WTC11 (cell line): ENCODE measurements around the gene STPG3. TPM values are rescaled to one million over a fixed set of nuclear protein-coding genes. Genes with fewer than 3 reads are reported as not detected.

Experiments used
- ATF3 ChIP-seq: sonication (generic); formaldehyde crosslinking; conservative IDR thresholded peaks from 2 replicates; pipeline ENCODE4 v1.8.1; 2022; ENCODE audit warnings: mild to moderate bottlenecking, missing genetic modification reagents
- CREB1 ChIP-seq: sonication (generic); formaldehyde crosslinking; IDR thresholded peaks from 2 replicates; pipeline ENCODE4 v1.8.0; 2023; ENCODE audit warnings: mild to moderate bottlenecking, missing genetic modification reagents
- E2F4 ChIP-seq: sonication (generic); formaldehyde crosslinking; IDR thresholded peaks from 2 replicates; pipeline ENCODE4 v1.8.1; 2022; ENCODE audit warnings: low read depth, mild to moderate bottlenecking, moderate library complexity, missing genetic modification reagents, borderline replicate concordance
- ELF4 ChIP-seq: sonication (generic); formaldehyde crosslinking; IDR thresholded peaks from 2 replicates; pipeline ENCODE4 v1.8.1; 2022; ENCODE audit warnings: low read depth, mild to moderate bottlenecking, moderate library complexity, missing genetic modification reagents
- ETV6 ChIP-seq: sonication (generic); formaldehyde crosslinking; IDR thresholded peaks from 2 replicates; pipeline ENCODE4 v1.8.1; 2022; ENCODE audit warnings: mild to moderate bottlenecking, missing genetic modification reagents
- FOXJ3 ChIP-seq: sonication (generic); formaldehyde crosslinking; IDR thresholded peaks from 2 replicates; pipeline ENCODE4 v1.9.0; 2021; ENCODE audit warnings: missing genetic modification reagents, mild to moderate bottlenecking, borderline replicate concordance
- FOXP1 ChIP-seq: sonication (generic); formaldehyde crosslinking; IDR thresholded peaks from 2 replicates; pipeline ENCODE4 v1.8.0; 2022; ENCODE audit warnings: missing genetic modification reagents, mild to moderate bottlenecking, moderate library complexity, borderline replicate concordance
- GRHL2 ChIP-seq: fragments of 250-450 bp; sonication (Bioruptor Pico); IDR thresholded peaks from 2 replicates; pipeline ENCODE4 v1.8.0; 2022; ENCODE audit warnings: mild to moderate bottlenecking, moderate library complexity; ENCODE audit not compliant: insufficient replicate concordance, severe bottlenecking
- GTF2I ChIP-seq: fragments of 250-450 bp; sonication (Bioruptor Pico); conservative IDR thresholded peaks from 2 replicates; pipeline ENCODE4 v1.4.0; 2021; ENCODE audit warnings: mild to moderate bottlenecking
- HMGA2 ChIP-seq: fragments of 250-450 bp; sonication (Bioruptor Pico); IDR thresholded peaks from 2 replicates; pipeline ENCODE4 v1.4.0; 2021; ENCODE audit warnings: mild to moderate bottlenecking, moderate library complexity
- HMGXB4 ChIP-seq: sonication (generic); formaldehyde crosslinking; IDR thresholded peaks from 2 replicates; pipeline ENCODE4 v1.8.1; 2023; ENCODE audit warnings: mild to moderate bottlenecking, moderate library complexity, missing genetic modification reagents
- IRF1 ChIP-seq: sonication (generic); formaldehyde crosslinking; IDR thresholded peaks from 2 replicates; pipeline ENCODE4 v1.8.0; 2023; ENCODE audit warnings: missing genetic modification reagents
- MLX ChIP-seq: sonication (generic); formaldehyde crosslinking; IDR thresholded peaks from 2 replicates; pipeline ENCODE4 v1.8.1; 2023; ENCODE audit warnings: mild to moderate bottlenecking, missing genetic modification reagents, moderate library complexity
- MYBL2 ChIP-seq: sonication (generic); formaldehyde crosslinking; IDR thresholded peaks from 2 replicates; pipeline ENCODE4 v1.8.1; 2023; ENCODE audit warnings: mild to moderate bottlenecking, moderate library complexity, missing genetic modification reagents
- NFATC4 ChIP-seq: fragments of 250-450 bp; sonication (Bioruptor Pico); IDR thresholded peaks from 2 replicates; pipeline ENCODE4 v1.9.0; 2021; ENCODE audit warnings: mild to moderate bottlenecking
- NFE2L1 ChIP-seq: sonication (generic); formaldehyde crosslinking; IDR thresholded peaks from 2 replicates; pipeline ENCODE4 v1.8.1; 2023; ENCODE audit warnings: missing genetic modification reagents
- NR1H2 ChIP-seq: sonication (generic); formaldehyde crosslinking; IDR thresholded peaks from 2 replicates; pipeline ENCODE4 v1.9.0; 2021; ENCODE audit warnings: mild to moderate bottlenecking, moderate library complexity, missing genetic modification reagents
- NR2C2 ChIP-seq: sonication (generic); formaldehyde crosslinking; IDR thresholded peaks from 2 replicates; pipeline ENCODE4 v1.8.0; 2022; ENCODE audit warnings: mild to moderate bottlenecking, missing genetic modification reagents
- ZBTB21 ChIP-seq: sonication (generic); formaldehyde crosslinking; IDR thresholded peaks from 2 replicates; pipeline ENCODE4 v1.8.1; 2023; ENCODE audit warnings: mild to moderate bottlenecking, missing genetic modification reagents, borderline replicate concordance
- ZBTB43 ChIP-seq: sonication (generic); formaldehyde crosslinking; IDR thresholded peaks from 2 replicates; pipeline ENCODE4 v1.8.1; 2023; ENCODE audit warnings: mild to moderate bottlenecking, missing genetic modification reagents
- ZMAT4 ChIP-seq: fragments of 250-450 bp; sonication (Bioruptor Pico); IDR thresholded peaks from 2 replicates; pipeline ENCODE4 v1.9.0; 2021; ENCODE audit warnings: mild to moderate bottlenecking
- ZNF121 ChIP-seq: sonication (generic); formaldehyde crosslinking; IDR thresholded peaks from 2 replicates; pipeline ENCODE4 v1.8.0; 2023; ENCODE audit warnings: missing genetic modification reagents
- ZNF138 ChIP-seq: sonication (generic); formaldehyde crosslinking; conservative IDR thresholded peaks from 2 replicates; pipeline ENCODE4 v1.8.1; 2022; ENCODE audit warnings: mild to moderate bottlenecking, moderate library complexity, missing genetic modification reagents
- ZNF317 ChIP-seq: sonication (generic); formaldehyde crosslinking; IDR thresholded peaks from 2 replicates; pipeline ENCODE4 v1.8.1; 2023; ENCODE audit warnings: low read depth, mild to moderate bottlenecking, moderate library complexity, missing genetic modification reagents, borderline replicate concordance
- ZNF416 ChIP-seq: fragments of 250-450 bp; sonication (Bioruptor Pico); IDR thresholded peaks from 2 replicates; pipeline ENCODE4 v1.9.0; 2021; ENCODE audit warnings: mild to moderate bottlenecking, inconsistent platforms
- ZNF425 ChIP-seq: fragments of 250-450 bp; sonication (Bioruptor Pico); conservative IDR thresholded peaks from 2 replicates; pipeline ENCODE4 v1.9.0; 2021; ENCODE audit warnings: mild to moderate bottlenecking
- ZNF532 ChIP-seq: fragments of 250-450 bp; sonication (Bioruptor Pico); IDR thresholded peaks from 2 replicates; pipeline ENCODE4 v1.9.0; 2021; ENCODE audit warnings: mild to moderate bottlenecking, borderline replicate concordance
- total RNA-seq: library from RNA; stranded (reverse); gene quantifications from 3 replicates; pipeline ENCODE4 v1.2.3, GENCODE V29; 2021

The STPG3 gene
- total RNA-seq, 1 experiment from 2014 or later: 0.26 TPM

- TF ChIP-seq ATF3 (CRISPR knock-in tag) (no peak), ZNF138 (CRISPR knock-in tag) (no peak), ZBTB21 (CRISPR knock-in tag) (no peak), CREB1 (CRISPR knock-in tag) (no peak), ZNF425 (CRISPR knock-in tag) (no peak), ZNF317 (CRISPR knock-in tag) (0 out of 2 replicates have a peak, but pooled peaks have one; percentile 36), HMGXB4 (CRISPR knock-in tag) (peak; percentile 93), ETV6 (0 out of 2 replicates have a peak, but pooled peaks have one; percentile 22), ELF4 (CRISPR knock-in tag) (no peak), GRHL2 (no peak), FOXP1 (CRISPR knock-in tag) (peak; percentile 87; the same call in 1 of the 2 replicates), ZNF532 (CRISPR knock-in tag) (no peak), HMGA2 (CRISPR knock-in tag) (no peak), NR2C2 (CRISPR knock-in tag) (no peak), NR1H2 (CRISPR knock-in tag) (no peak), IRF1 (0 out of 2 replicates have a peak, but pooled peaks have one; percentile 52), E2F4 (CRISPR knock-in tag) (no peak), GTF2I (CRISPR knock-in tag) (no peak), MLX (CRISPR knock-in tag) (no peak), ZBTB43 (peak; percentile 80; the same call in 1 of the 2 replicates), NFE2L1 (0 out of 2 replicates have a peak, but pooled peaks have one; percentile 14), FOXJ3 (CRISPR knock-in tag) (no peak), ZNF416 (no peak), ZNF121 (no peak), NFATC4 (CRISPR knock-in tag) (no peak), MYBL2 (CRISPR knock-in tag) (peak; percentile 15; the same call in 1 of the 2 replicates), ZMAT4 (no peak)
These were observed 10.7 kb upstream of the STPG3 start (continued) for GRCh38 chr9:137240318-137240840.
